Measurements from ENCODE around the gene ADGRG7. TPM values are rescaled to one million over a fixed set of nuclear protein-coding genes. Genes with fewer than 3 reads are reported as not detected.
A peak's percentile ranks its signal among the peaks of the same experiment; 100 is the strongest.

Gene ADGRG7
- total RNA-seq, 2 donors from 2014 or later: not detected

GRCh38 chr3:100588251-100588650 is 21.1 kb upstream of the ADGRG7 start:
- ATAC-seq (no peak), DNase-seq (ENCODE audit: low spot score in 2 of 2) (no peak)
- Mint-ChIP-seq H3K27ac (no peak overlapping the region), H3K36me3 (no peaks in the 10 kb centered on the region), H3K9me3 (no peaks in the 10 kb centered on the region)

- H3K27ac Mint-ChIP-seq: no peak overlapping the region
- peak in 1 of 2 donors; percentile 61 for DNase-seq (ENCODE audit: low spot score in 2 of 2)
- no peaks in the 10 kb centered on the region for H3K36me3 Mint-ChIP-seq
- no peaks in the 10 kb centered on the region for H3K9me3 Mint-ChIP-seq
- ATAC-seq: peak; percentile 79 to 84
Measured at GRCh38 chr3:100590114-100590839, 19.1 kb upstream of the ADGRG7 start.

GRCh38 chr3:100590840-100591147 is 18.6 kb upstream of the ADGRG7 start:
- H3K9me3 Mint-ChIP-seq: no peaks in the 10 kb centered on the region

GRCh38 chr3:100591411-100591810 is 18.0 kb upstream of the ADGRG7 start:
- no peak for ATAC-seq
- Mint-ChIP-seq H3K27ac (no peak overlapping the region), H3K9me3 (no peaks in the 10 kb centered on the region), H3K36me3 (no peaks in the 10 kb centered on the region)
- DNase-seq (ENCODE audit: low spot score in 2 of 2): no peak

More at GRCh38 chr3:100590840-100591147, 18.6 kb upstream of the ADGRG7 start:
- no peak for ATAC-seq
- Mint-ChIP-seq H3K36me3 (no peaks in the 10 kb centered on the region), H3K27ac (no peak overlapping the region)
- no peak for DNase-seq (ENCODE audit: low spot score in 2 of 2)

DNA sequence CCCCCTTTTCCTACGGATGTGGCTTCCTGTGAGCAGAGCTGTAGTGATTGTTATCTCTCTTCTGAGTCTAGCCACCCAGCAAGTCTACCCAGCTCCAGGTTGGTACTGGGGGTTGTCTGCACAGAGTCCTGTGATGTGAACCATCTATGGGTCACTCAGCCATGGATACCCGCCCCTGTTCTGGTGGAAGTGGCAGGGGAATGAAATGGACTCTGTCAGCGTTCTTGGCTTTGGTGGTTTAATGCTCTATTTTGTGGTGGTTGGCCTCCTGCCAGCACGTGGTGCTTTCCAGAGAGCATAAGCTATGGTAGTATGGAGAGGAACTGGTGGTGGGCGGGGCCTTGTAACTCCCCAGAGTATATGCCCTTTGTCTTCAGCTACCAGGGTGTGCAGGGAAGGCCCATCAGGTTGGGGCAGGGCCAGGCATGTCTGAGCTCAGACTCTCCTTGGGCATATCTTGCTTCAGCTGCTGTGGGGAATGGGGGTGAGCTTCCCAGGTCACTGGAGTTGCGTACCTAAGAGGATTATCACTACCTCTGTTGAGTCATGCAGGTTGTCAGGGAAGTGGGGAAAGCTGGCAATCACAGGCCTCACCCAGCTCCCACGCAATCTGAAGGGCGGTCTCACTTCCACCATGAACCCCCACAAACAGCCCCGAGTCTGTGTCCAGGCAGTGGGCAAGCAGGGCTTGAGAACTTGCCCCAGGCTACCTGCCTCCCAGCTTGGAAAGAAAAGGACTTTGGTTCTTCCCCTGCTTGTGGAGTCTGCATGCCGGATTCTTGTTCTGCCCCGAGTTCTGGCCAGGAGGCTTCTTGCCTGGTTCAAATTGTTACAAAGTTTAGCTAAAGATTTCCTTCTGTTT is 9.0 kb upstream of the ADGRG7 start:
- H3K36me3 Mint-ChIP-seq: peaks cover 18 to 20% of the 10 kb centered on the region in 2 donors
- ATAC-seq: peak in 1 of 2 donors; percentile 54

GRCh38 chr3:100602506-100603444 is 6.6 kb upstream of the ADGRG7 start:
- peak; percentile 73 to 81 for ATAC-seq
- no peak for DNase-seq (ENCODE audit: low spot score in 2 of 2)
- Mint-ChIP-seq H3K36me3 (peaks cover 18 to 20% of the 10 kb centered on the region in 2 donors), H3K9me3 (peaks cover 10 to 11% of the 10 kb centered on the region in 2 donors), H3K27ac (peak overlapping the region in 1 of 2 donors; percentile 73)

More for the DNA sequence above, 9.0 kb upstream of the ADGRG7 start:
- H3K9me3 Mint-ChIP-seq: peaks cover 10 to 11% of the 10 kb centered on the region in 2 donors
- no peak for DNase-seq (ENCODE audit: low spot score in 2 of 2)
- H3K27ac Mint-ChIP-seq: no peak overlapping the region

DNA sequence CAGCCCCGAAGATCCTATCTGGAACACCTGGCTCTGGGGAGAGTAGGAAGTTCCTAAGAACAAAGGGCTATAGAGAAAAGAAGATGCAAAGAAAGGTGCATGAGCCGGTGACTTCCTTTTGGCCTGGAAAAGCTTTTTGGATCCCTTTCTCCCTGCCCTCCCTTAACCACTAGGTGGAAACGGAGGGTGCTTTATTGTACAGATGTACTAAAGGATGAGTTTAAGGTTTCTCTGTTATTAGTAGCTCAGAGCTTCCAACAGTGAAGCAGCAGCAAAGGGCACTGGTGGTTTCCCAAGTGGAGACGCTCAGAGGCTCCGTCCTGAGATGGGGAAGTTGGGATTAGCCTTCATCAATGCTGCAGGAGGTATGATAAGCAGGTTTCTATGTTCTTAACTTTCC is 5.9 kb upstream of the ADGRG7 start:
- H3K9me3 Mint-ChIP-seq: peaks cover 10 to 11% of the 10 kb centered on the region in 2 donors
- H3K36me3 Mint-ChIP-seq: peaks cover 18 to 20% of the 10 kb centered on the region in 2 donors
- no peak for DNase-seq (ENCODE audit: low spot score in 2 of 2)
- peak; percentile 42 to 47 for ATAC-seq
- H3K27ac Mint-ChIP-seq: peak overlapping the region in 1 of 2 donors; percentile 73

DNA sequence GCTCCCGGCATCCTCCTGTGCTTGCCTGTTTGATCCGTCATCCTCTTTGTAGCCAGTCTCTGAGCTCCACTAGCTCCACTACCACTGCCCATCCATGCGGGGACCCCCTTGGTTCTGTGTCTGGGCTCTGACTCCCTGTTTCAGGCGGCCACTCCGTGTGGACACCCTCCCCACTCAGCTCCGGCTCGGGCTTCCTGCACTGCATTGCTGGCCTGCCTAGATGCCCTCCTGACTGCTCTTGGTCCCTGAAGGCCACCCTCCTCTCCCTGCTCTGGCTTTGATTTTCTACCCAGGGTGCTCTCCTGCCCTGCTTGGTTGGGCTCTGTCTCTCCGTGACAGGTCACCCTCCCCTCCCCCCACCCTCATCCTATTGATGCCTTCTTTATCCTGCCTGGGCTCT is 4.0 kb upstream of the ADGRG7 start:
- ATAC-seq (no peak), DNase-seq (ENCODE audit: low spot score in 2 of 2) (no peak)
- Mint-ChIP-seq H3K36me3 (peaks cover under 1 to 2% of the 10 kb centered on the region in 2 donors), H3K9me3 (no peaks in the 10 kb centered on the region), H3K27ac (no peak overlapping the region)

- H3K9me3 Mint-ChIP-seq: no peaks in the 10 kb centered on the region
- no peak for DNase-seq (ENCODE audit: low spot score in 2 of 2)
- no peak for ATAC-seq
- no peaks in the 10 kb centered on the region for H3K36me3 Mint-ChIP-seq
- H3K27ac Mint-ChIP-seq: no peak overlapping the region
Measured at GRCh38 chr3:100606894-100607512, 2.4 kb upstream of the ADGRG7 start.

- Mint-ChIP-seq H3K27ac (no peak overlapping the region), H3K9me3 (no peaks in the 10 kb centered on the region), H3K36me3 (no peaks in the 10 kb centered on the region)
- no peak for DNase-seq (ENCODE audit: low spot score in 2 of 2)
- no peak for ATAC-seq
Measured at GRCh38 chr3:100609963-100610362, 562 bp downstream of the ADGRG7 start.

- DNase-seq (ENCODE audit: low spot score in 2 of 2) (no peak), ATAC-seq (no peak)
- H3K9me3 Mint-ChIP-seq: no peaks in the 10 kb centered on the region
- H3K36me3 Mint-ChIP-seq: no peaks in the 10 kb centered on the region
- H3K27ac Mint-ChIP-seq: no peak overlapping the region
Measured at GRCh38 chr3:100611221-100611620, 1.8 kb downstream of the ADGRG7 start.

DNA sequence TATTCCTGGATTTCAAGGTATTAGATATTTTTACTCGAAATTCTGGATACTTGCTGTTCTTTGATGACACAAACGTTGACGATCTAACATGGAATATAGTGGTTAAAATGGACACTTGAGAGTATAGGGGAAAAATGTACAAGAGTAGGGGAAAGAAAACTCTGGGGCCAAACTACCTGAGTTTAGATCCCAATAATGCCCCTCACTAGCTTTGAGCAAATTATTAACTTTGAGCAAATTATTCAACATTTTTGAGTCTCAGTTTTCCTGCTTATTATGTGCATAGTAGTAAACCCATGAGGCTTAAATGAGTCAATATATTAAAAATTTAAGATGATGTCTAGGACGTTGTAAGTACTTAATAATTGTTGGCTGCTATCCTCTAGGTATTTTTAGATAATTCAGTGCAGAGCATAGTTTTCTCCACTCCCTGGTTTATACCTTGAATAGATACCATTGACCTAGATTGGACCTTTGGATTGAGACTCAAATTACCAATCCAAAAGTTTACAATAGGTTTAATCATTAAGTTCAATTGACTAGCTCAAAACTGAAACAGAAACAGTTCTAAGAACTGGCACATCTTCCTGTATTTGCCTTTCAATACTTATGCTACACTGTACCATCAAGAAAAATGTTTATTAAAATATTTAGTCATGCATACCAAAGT is 4.5 kb downstream of the ADGRG7 start:
- Mint-ChIP-seq H3K27ac (no peak overlapping the region), H3K36me3 (no peaks in the 10 kb centered on the region)
- ATAC-seq: no peak

DNA sequence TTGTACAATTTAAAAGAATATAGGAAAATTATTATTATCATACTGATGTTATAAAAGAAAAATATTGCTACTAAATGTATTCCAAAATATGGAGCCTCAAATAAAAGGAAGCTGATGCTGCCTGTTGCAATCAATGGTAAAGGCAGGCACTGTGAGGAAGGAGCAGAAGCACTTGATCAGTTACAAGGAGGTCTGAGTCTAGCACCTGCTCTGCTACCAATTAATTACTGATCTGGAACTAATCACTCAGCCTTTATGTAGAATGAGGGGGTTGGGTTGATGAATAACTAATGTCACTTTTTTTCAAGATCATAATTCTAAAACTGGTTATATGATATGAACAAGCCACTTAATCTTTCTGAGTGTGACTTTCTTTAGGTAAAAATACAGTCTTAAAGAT is 5.5 kb downstream of the ADGRG7 start:
- DNase-seq (ENCODE audit: low spot score in 2 of 2): no peak
- Mint-ChIP-seq H3K27ac (no peak overlapping the region), H3K9me3 (peaks cover 0 to 8% of the 10 kb centered on the region in 2 donors), H3K36me3 (no peaks in the 10 kb centered on the region)
- no peak for ATAC-seq

More for the DNA sequence above, 4.5 kb downstream of the ADGRG7 start:
- no peak for DNase-seq (ENCODE audit: low spot score in 2 of 2)
- peaks cover 0 to 3% of the 10 kb centered on the region in 2 donors for H3K9me3 Mint-ChIP-seq

DNA sequence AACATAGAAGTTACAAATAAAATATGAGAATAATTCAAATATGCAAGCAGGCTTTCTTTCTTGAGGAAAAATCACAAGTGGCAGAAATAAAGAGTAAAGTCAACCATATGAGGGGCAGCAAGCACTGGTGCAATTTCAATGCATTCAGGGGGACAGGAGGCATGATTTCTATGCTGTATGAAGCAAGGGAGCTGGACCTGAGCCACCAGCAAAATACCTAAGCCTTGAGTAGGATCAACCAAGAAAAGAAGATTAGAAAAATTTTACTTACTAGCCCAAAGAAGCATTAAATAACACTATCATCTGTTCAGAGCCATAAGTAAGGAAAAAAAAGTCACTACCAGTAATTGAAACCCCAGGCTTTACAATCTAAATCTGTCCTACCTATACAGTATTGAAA is 6.3 kb downstream of the ADGRG7 start:
- DNase-seq (ENCODE audit: low spot score in 2 of 2) (no peak), ATAC-seq (no peak)
- H3K9me3 Mint-ChIP-seq: peaks cover 0 to 8% of the 10 kb centered on the region in 2 donors
- H3K27ac Mint-ChIP-seq: no peak overlapping the region
- H3K36me3 Mint-ChIP-seq: no peaks in the 10 kb centered on the region

DNA sequence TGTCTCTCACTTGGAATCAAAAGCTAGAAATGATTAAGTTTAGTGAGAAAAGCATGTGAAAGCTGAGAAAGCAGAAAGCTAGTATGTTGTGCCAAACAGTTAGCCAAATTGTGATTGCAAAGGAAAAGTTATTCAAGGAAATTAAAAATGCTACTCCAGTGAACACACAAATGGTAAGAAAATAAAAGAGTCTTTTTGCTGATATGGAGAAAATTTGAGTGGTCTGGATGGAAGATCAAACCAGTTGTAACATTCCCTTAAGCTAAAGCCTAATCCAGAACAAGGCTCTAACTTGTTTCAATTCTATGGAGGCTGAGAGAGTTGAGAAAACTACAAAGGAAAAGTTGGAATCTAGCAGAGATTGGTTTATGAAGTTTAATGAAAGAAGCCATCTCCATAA is 11.8 kb downstream of the ADGRG7 start:
- DNase-seq (ENCODE audit: low spot score in 2 of 2): no peak
- Mint-ChIP-seq H3K27ac (no peak overlapping the region), H3K36me3 (no peaks in the 10 kb centered on the region), H3K9me3 (peaks cover 3 to 18% of the 10 kb centered on the region in 2 donors)
- ATAC-seq: no peak

DNA sequence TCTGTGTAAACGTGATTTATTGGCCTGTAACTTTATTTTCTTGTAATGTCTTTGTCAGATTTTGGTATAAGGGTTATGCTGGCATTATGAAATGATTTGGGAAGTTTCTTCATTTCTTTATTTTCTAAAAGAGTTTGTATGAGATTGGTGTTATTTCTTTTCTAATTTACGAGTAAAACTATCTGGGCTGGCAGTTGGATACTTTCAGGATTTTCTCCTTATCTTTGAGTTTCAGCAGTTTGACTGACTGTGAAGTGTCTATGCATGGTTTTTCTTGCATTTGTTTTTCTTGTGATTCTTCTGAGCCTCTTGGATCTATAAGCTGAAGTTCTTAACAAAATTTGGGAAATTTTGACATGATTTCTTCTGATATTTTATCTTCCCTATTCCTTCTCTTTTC is 18.1 kb downstream of the ADGRG7 start:
- ATAC-seq (no peak), DNase-seq (ENCODE audit: low spot score in 2 of 2) (no peak)
- Mint-ChIP-seq H3K36me3 (peaks cover 0 to 4% of the 10 kb centered on the region in 2 donors), H3K27ac (no peak overlapping the region), H3K9me3 (peaks cover 3 to 10% of the 10 kb centered on the region in 2 donors)

All from activated naive CD4-positive, alpha-beta T cell treated with anti-CD3 and anti-CD28 coated beads, Interleukin-2, amount 50 U/mL, for 72 hours (primary cell).